HuH-7 (cell line): ENCODE results near the gene SART1.
"Not testable (repeated sequence)": the region's sequence is repeated elsewhere in the genome, so short reads cannot be mapped to it uniquely, and the experiment has no call there.

Experiments used
- DNase-seq: peaks from one replicate; pipeline ENCODE4 v3.0.0; 2011; ENCODE audit warnings: low spot score

The SART1 gene

GRCh38 chr11:66001942-66002647 lies 40.6 kb downstream of the SART1 start, which contains the start of the genes BANF1 and EIF1AD:
BANF1 (plus strand) TSS chr11:66002503; CDS start chr11:66003251, 748 bp downstream.
EIF1AD (minus strand) TSS chr11:66002157; CDS start chr11:66000389, 1,768 bp downstream.
- peak; percentile 77 for DNase-seq

GRCh38 chr11:66002648-66003225 lies 41.2 kb downstream of the SART1 start:
- peak; percentile 55 for DNase-seq

GRCh38 chr11:66003291-66003690 lies 41.8 kb downstream of the SART1 start:
- DNase-seq = no peak

- DNase-seq = no peak
These were observed 42.7 kb downstream of the SART1 start for GRCh38 chr11:66004186-66004585.

GRCh38 chr11:66006134-66006890 lies 44.8 kb downstream of the SART1 start:
- DNase-seq = no peak

GRCh38 chr11:66006891-66007176 lies 45.3 kb downstream of the SART1 start:
- no peak for DNase-seq

- no peak for DNase-seq
These were observed 45.7 kb downstream of the SART1 start for GRCh38 chr11:66007201-66007634.

GRCh38 chr11:66008095-66008467 lies 46.5 kb downstream of the SART1 start:
- no peak for DNase-seq

GRCh38 chr11:66008468-66009101 lies 47.1 kb downstream of the SART1 start:
- no peak for DNase-seq

GRCh38 chr11:66010036-66010435 lies 48.5 kb downstream of the SART1 start:
- DNase-seq = not testable (repeated sequence)

GRCh38 chr11:66011239-66011784 lies 49.8 kb downstream of the SART1 start:
- DNase-seq = no peak

GRCh38 chr11:66011785-66012303 lies 50.3 kb downstream of the SART1 start, which contains the start of gene CST6:
CST6 (plus strand) TSS chr11:66012008; CDS start chr11:66012045, 37 bp downstream.
- DNase-seq = no peak

- DNase-seq = no peak
These were observed 50.9 kb downstream of the SART1 start for GRCh38 chr11:66012371-66012945.

- DNase-seq = no peak
These were observed 51.6 kb downstream of the SART1 start for GRCh38 chr11:66012946-66013761.

- no peak for DNase-seq
These were observed 52.2 kb downstream of the SART1 start for GRCh38 chr11:66013762-66014100.

- no peak for DNase-seq
These were observed 53.4 kb downstream of the SART1 start for GRCh38 chr11:66014804-66015453.

- no peak for DNase-seq
These were observed 53.9 kb downstream of the SART1 start for GRCh38 chr11:66015454-66015881.

- DNase-seq = no peak
These were observed 54.6 kb downstream of the SART1 start for GRCh38 chr11:66015936-66016792.

- no peak for DNase-seq
These were observed 55.3 kb downstream of the SART1 start for GRCh38 chr11:66016793-66017177.
